ENCODE results near the gene SARDH.

The SARDH gene

DNA sequence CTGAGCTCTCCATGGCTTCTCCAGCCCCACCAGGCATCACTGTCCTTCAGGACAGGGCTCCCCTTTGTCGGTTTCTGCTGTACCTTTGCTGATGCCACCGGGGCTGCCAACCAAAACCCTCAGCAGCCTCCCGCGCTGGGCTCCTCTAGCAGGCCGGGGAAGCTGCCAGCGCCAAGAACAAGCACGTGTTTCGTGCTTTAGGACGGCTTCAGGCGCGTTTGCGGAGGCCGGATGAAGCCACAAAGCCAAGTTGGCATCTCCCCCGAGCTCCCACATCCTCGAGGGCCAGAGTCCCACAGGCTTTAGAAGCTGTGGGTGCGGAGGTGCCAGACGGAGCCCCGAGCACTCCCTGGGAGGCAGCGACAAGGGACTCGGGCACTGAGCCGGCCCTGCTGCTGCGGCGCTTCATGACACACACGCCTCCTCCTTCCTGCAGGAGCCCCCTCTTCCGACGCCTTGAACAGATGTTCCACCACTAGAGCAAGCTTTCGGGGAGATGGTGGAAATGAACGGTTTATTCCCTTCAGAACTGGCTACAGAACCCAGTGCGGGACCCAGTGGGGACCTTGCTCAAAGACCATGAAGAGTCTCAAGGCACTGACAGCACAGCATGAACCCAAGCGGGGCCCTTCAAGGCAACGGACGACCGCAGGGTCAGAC lies 36.7 kb downstream of the SARDH start:
- peak; percentile 35 for DNase-seq

GRCh38 chr9:133700819-133701320 lies 37.3 kb downstream of the SARDH start:
- no peak for DNase-seq

DNA sequence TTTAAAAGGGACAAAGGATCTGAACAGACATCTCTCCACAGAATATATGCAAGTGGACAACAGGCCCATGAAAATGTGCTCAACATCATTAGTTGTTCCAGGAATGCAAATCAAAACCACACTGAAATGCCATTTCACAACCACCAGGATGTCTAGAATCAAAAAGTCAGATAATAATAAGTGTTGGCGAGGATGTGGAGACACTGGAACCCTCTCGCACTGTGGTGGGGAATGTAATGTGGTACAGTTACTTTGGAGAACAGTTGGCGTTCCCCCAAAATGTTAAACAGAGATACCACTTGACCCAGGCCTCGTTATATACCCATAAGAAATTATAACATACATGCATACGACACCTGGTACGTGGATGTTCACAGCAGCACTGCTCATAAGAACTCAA lies 38.6 kb downstream of the SARDH start:
- no peak for DNase-seq

DNA sequence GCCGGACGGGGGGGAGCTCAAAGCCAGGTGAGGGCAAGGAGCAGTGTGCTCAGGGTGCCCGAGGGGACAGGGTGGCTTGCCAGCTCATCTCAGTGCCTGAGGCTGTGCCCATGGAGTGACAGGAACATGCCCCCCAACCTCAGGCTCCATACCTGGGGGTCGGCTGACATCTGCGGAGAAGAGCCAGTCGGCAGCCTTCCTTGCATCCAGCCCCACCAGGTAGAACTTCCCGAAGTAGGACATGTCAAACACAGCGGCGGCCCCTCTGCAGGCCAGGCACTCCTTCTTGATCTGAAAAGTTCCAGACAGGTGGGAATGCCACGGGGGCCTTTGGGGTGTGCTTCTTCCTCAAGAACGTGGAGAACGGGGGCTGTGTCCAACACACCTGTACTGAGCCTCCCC lies 42.1 kb downstream of the SARDH start:
- DNase-seq: no peak

GRCh38 chr9:133694686-133695085 lies 43.5 kb downstream of the SARDH start:
- DNase-seq: no peak

GRCh38 chr9:133693703-133694529 lies 44.2 kb downstream of the SARDH start:
- DNase-seq: no peak

DNA sequence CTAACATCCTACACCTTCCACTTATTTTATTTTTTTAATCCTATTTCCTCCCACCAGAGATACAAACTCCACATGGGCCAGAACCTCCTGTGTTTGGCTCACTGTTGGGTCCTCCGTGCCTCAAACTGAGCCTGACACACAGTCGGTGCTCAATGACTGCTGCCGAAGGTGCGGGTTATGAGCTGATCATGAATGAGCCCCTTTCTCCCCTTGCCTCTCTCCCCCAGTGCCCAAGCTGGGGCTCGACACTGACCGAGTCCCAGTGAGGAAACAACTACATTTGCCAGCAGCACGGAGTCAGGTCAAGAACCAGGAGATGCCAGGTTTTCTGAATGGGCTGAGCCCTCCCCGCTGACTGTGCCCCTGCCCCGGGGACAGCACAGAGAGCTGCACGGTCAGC lies 45.0 kb downstream of the SARDH start:
- DNase-seq: no peak

- no peak for DNase-seq
Measured at GRCh38 chr9:133692364-133692985, 45.7 kb downstream of the SARDH start.

DNA sequence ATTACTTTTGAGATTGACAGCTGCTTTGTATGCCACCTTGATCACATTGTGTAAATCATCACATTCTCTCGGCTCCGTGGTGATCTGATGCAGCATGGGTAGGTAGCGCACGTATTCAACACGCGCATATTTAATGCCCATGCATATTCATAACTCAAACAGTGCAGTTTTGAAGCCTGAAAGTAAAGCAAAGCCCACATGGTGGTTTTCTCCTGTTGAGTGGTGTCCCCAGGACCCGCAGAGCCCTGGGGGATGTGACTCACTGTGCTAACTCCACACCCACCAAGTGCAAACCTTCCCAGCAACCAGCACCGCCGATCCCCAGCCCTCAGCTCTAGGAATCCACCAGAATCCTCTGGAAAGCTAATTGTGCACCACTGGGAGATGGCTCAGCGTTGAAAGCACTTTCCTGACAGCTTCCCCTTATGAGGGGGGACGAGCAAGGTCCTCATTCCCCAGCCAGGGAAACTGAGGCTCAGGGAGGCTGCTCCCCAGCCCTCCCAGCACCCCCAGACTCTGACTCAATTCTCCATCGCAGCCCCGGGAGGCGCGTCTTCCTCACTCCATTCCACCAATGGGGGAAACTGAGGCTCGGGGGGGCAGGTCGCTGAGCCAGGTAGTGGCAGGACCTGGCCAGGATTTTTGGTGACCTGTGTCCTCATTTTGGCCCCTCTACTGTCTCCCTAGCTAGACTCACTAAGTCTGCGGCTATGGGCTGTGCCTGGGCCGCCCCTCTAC lies 46.4 kb downstream of the SARDH start:
- DNase-seq: no peak

GRCh38 chr9:133691191-133691590 lies 47.0 kb downstream of the SARDH start:
- no peak for DNase-seq

GRCh38 chr9:133690081-133690561 lies 48.0 kb downstream of the SARDH start:
- DNase-seq: no peak

DNA sequence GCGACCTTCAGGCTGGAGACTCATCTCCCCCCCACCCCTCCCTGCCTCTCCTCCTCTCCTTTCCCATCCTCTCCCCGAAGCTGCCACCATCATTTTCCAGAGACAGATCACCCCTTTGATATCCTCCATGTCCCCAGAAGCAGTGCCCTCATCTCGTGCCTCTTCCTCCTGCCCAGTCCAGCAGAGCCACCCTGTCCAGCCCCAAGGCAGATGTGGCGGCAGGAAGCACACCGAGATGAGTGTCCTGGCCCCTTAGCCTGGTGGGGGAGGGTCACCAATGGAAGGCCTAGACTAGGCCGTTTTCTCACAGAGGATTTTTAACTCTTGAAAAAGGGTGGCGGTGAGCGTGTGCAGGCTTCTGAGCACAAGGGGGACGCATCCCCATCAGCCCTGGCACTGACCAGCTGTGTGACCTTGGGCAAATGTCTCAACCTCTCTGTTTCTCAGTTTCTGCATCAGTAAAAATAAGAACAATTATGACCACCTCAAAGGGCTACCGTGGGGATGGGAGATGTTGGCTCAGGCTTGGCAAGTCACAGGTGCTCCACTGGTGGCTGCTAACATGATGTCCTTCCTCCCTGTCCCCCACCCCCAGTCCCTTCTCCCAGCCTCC lies 48.9 kb downstream of the SARDH start:
- no peak for DNase-seq

DNA sequence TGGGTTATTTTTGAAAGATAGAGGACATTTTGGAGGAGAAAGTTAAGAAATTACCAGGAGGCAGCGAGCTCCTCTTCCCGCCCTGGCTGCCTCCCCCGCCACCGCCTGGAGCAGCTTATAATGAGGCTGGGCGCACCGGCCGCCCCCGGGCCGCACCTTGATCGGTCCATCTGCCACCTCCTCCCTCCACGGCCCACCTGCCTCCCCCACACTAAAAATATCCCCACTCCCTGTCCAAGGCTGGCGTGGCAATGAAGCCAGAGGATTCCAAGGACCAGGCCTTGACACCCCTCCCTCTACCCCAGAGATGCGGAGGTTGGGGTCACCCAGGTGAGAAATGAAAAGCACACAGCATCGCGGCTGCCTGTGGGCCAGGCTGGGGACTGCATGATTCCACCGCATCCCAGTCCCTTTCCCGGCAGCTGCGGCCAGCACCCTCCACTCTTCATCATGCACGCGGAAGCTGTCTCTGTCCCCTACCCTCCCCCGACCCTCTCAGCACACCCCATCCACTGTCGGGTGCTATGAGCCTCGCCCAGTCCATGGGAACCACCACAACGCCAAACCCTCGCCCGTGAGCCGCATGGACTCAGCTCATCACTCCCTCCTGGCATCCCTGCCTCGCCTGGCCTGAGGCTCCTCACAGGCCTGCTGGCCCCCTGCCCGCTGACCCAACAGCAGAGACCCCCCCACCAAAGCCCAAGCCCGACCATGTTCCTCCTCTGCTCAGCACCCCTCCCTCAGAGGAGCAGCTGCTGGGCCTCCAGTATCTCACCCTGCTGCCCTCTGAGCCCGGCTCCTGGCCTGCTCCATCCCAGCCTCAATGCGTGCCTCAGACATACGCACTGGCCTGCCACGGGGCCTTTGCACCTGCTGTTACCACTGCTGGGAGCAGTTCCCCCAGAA lies 50.0 kb downstream of the SARDH start:
- no peak for DNase-seq

DNA sequence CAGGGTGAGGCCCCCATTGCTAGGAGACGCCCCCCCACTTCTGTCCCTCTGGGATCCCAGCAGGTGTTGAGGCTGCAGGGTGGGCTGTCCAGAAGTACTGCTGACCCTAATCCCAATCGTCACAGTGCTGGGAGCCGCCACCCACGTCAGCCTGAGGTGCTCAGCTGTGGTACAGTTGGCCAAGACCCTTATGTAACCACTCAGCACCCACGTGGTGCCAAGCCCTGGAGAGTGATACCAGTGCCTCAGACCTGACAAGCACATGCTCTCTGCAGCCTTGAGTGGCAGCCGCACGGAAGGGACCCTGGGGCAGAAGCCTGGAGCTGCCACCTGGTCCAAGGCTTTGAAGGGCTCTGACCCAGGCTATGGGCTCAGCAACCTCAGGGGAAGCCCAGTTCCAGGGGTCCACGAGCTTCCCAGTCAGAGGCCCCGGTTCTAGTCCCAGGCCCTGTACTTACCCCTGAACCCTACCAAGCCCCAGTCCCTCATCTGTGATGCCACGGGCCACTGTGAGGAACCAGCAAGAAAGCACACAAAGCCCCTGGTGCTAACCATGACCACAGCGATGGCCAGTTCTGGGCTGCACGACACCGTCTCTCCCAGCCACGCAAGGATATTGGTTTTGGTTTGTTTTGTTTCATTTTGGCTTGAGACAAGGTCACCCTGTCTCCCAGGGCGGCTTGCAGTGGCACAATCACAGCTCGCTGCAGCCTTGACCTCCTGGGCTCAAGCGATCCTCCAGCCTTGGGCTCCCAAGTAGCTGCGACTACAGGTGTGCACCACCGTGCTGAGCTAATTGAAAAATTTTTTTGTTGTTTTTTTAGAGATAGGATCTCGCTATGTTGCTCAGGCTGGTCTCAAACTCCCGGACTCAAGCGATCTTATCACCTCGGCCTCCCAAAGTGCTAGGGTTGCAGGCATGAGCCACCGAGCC lies 51.2 kb downstream of the SARDH start:
- DNase-seq: no peak

DNA sequence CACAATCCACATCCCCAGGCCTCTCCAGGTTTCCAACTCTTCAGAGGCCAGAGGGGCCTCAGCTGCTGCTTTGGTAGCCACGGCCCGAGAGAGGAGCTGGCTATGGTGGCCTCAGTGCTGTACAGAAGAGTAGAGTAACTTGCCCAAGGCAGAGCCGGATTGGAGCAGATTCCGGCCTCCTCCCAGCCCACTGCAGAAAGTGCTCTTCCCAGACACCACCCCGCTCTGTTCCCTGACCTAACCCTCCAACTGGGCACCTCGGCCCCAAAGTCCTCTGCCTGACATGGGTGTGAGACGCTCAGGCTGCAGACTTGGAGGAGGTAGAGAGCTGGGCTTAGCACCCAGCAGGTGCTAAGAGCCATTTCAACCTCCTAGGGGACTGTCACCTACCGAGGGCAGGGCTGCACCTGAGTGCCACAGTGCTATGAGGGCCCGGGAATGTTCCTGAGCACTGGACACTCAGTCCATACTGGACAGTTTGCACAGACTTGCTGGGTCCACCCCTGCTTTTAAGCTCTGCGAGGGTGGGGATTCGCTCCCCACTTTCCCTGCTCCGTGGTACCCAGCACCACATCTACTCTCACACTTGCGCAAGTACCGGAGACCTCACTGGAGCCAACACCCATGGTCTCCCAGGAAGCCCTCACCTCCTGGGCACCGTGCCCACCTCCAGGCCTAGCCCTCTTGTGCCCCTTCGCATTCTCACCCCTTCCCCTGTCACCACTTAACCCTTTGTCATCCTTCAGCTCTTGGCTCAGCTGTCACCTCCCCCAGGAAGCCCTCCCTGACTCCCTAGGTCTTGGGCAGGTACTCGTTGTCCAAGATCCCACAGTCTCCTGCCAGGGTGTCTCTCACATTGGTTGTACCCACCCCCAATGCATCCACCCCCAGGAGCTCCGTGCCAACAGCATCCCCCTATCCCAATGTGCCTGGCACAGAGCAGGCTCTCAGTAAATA lies 52.2 kb downstream of the SARDH start:
- no peak for DNase-seq

- no peak for DNase-seq
Measured at GRCh38 chr9:133684936-133685361, 53.2 kb downstream of the SARDH start.

- DNase-seq: no peak
Measured at GRCh38 chr9:133684121-133684935, 53.8 kb downstream of the SARDH start.

GRCh38 chr9:133683586-133684120 lies 54.5 kb downstream of the SARDH start:
- no peak for DNase-seq
